ENCODE results near the gene INHA.

Gene INHA

GRCh38 chr2:219613461-219614070 lies 41.5 kb downstream of the INHA start:
- DNase-seq = no peak

- DNase-seq = no peak
Measured at GRCh38 chr2:219614076-219614860, 42.2 kb downstream of the INHA start.

- no peak for DNase-seq
Measured at GRCh38 chr2:219615036-219615435, 42.9 kb downstream of the INHA start.

- DNase-seq = no peak
Measured at GRCh38 chr2:219615894-219616293, 43.8 kb downstream of the INHA start.

GRCh38 chr2:219616550-219616949 lies 44.4 kb downstream of the INHA start:
- no peak for DNase-seq

GRCh38 chr2:219618733-219619122 lies 46.6 kb downstream of the INHA start:
- DNase-seq = no peak

- no peak for DNase-seq
Measured at GRCh38 chr2:219619235-219619634, 47.1 kb downstream of the INHA start.

- no peak for DNase-seq
Measured at GRCh38 chr2:219620546-219620945, 48.4 kb downstream of the INHA start.

GRCh38 chr2:219621935-219622334 lies 49.8 kb downstream of the INHA start:
- DNase-seq = no peak

GRCh38 chr2:219622472-219622871 lies 50.4 kb downstream of the INHA start:
- no peak for DNase-seq

- no peak for DNase-seq
Measured at GRCh38 chr2:219624565-219624964, 52.5 kb downstream of the INHA start.

- no peak for DNase-seq
Measured at GRCh38 chr2:219625179-219625578, 53.1 kb downstream of the INHA start.
